ES-I3 (cell line): ENCODE data around the gene RPGR.

Source experiments
- H3K36me3 ChIP-seq: 2 replicates; pipeline ENCODE4 v1.6.1; 2013; ENCODE audit warnings: mild to moderate bottlenecking, low read length, control low read depth, moderate library complexity; ENCODE audit not compliant: insufficient read depth
- H3K4me1 ChIP-seq: 2 replicates; pipeline ENCODE4 v1.6.1; 2013; ENCODE audit warnings: mild to moderate bottlenecking, control low read depth, low read length; ENCODE audit not compliant: insufficient read depth
- H3K9ac ChIP-seq: 2 replicates; pipeline ENCODE4 v1.6.1; 2013; ENCODE audit warnings: low read depth, mild to moderate bottlenecking, low read length, moderate library complexity
- H3K9me3 ChIP-seq: 2 replicates; pipeline ENCODE4 v1.6.1; 2013; ENCODE audit warnings: mild to moderate bottlenecking, low read length, moderate library complexity; ENCODE audit not compliant: control insufficient read depth, insufficient read depth

Gene RPGR, protein sequence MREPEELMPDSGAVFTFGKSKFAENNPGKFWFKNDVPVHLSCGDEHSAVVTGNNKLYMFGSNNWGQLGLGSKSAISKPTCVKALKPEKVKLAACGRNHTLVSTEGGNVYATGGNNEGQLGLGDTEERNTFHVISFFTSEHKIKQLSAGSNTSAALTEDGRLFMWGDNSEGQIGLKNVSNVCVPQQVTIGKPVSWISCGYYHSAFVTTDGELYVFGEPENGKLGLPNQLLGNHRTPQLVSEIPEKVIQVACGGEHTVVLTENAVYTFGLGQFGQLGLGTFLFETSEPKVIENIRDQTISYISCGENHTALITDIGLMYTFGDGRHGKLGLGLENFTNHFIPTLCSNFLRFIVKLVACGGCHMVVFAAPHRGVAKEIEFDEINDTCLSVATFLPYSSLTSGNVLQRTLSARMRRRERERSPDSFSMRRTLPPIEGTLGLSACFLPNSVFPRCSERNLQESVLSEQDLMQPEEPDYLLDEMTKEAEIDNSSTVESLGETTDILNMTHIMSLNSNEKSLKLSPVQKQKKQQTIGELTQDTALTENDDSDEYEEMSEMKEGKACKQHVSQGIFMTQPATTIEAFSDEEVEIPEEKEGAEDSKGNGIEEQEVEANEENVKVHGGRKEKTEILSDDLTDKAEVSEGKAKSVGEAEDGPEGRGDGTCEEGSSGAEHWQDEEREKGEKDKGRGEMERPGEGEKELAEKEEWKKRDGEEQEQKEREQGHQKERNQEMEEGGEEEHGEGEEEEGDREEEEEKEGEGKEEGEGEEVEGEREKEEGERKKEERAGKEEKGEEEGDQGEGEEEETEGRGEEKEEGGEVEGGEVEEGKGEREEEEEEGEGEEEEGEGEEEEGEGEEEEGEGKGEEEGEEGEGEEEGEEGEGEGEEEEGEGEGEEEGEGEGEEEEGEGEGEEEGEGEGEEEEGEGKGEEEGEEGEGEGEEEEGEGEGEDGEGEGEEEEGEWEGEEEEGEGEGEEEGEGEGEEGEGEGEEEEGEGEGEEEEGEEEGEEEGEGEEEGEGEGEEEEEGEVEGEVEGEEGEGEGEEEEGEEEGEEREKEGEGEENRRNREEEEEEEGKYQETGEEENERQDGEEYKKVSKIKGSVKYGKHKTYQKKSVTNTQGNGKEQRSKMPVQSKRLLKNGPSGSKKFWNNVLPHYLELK

DNA sequence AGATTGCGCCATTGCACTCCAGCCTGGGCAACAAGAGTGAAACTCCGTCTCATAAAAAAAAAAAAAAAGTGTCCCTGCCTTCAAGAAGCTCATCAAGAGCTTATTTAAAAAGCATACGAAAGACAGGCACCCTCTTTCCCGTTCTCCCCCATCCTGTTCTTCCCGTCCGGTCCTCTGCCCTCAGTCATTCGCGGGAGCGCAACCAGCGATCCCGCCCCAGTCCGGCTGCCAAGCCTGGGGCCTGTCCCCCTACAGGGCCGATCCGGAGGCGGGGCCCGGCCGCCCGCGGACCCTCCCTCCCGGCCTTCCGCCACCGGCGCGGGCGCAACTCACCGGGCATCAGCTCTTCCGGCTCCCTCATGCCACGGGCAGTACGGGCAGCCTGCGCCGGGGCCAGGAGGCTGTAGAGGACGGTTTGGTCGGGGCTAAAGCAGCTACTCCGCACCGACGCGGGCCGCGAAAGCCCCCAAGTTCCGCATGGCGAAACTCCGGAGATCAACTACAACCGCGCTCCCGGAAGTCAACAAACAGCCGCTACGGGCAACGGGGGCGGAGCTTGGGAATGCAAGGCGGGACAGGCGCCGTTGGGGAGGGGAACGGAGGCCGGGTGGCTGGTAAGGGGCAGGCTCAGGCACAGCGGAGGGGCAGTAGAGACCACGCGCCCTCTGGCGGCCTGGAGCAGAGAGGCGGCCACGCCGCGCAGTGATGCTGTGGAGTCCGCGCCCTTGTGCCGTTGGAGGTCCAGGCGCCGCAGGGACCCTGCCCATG, at the start of gene RPGR:
TSS of gene RPGR (minus strand) at position 503 of the 768 bp plus-strand sequence. CDS start at position 361, 142 bp downstream.
- H3K36me3 ChIP-seq = no peaks in the 10 kb centered on the region
- H3K9me3 ChIP-seq = no peaks in the 10 kb centered on the region
- no peaks in the 10 kb centered on the region for H3K4me1 ChIP-seq
- H3K9ac ChIP-seq = peak within 1 kb of the TSS; percentile 89

DNA sequence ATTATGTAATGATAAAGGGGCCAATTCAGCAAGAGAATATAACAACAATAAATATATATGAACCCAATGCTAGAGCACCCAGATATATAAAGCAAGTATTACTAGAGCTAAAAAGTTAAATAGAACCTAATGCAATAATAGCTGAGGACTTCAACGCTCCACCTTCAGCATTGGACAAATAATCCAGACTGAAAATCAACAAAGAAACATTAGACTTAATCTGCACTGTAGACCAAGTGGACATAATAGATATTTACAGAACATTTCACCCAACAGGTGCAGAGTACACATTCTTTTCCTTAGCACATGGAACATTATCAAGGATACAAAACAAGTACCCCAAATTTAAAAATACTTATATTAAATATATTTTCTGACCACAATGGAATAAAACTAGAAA, 49.4 kb upstream of the RPGR start:
- Histone ChIP-seq H3K9me3 (no peaks in the 10 kb centered on the region), H3K9ac (no peak overlapping the region), H3K36me3 (no peaks in the 10 kb centered on the region), H3K4me1 (no peaks in the 10 kb centered on the region)

DNA sequence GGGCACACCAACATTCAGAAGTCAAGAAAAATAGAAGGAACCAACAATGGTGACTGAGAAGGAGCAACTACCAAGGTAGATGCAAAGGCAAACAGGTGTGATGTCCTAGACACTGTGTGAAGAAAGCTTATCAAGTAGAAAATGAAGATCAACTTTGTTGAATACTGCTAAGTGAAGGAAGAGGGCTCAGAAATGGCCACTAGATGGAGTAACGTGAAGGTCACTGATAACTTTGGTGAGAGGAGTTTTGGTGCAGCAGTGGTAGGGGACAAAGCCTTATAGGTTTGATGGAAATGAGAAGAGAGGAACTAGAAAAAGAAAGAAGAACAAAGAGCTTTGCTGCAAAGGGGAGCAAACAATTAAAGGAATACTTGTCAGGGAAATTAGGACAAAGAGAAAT, 48.6 kb upstream of the RPGR start:
- Histone ChIP-seq H3K9me3 (no peaks in the 10 kb centered on the region), H3K36me3 (no peaks in the 10 kb centered on the region), H3K9ac (no peak overlapping the region), H3K4me1 (no peaks in the 10 kb centered on the region)

DNA sequence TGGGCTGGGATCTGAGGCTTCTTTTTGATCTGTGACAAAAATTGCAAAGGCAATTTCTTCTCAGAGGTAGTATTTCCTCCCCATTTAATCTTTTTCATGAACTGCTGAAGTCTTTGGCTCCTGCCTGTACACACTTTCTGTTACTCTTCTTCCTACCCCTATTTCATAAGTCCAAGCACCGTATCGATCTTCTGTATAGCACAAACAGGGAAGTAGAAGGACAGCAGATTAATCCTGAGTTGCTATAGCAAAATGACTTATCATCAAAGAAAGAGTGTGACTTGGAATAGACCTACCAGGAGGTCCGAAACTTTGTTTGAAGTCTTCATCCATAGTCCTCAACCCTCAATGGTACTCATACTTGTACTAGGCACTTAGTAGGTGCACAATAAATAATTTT, 47.1 kb upstream of the RPGR start:
- Histone ChIP-seq H3K9ac (no peak overlapping the region), H3K9me3 (no peaks in the 10 kb centered on the region), H3K36me3 (no peaks in the 10 kb centered on the region), H3K4me1 (no peaks in the 10 kb centered on the region)

DNA sequence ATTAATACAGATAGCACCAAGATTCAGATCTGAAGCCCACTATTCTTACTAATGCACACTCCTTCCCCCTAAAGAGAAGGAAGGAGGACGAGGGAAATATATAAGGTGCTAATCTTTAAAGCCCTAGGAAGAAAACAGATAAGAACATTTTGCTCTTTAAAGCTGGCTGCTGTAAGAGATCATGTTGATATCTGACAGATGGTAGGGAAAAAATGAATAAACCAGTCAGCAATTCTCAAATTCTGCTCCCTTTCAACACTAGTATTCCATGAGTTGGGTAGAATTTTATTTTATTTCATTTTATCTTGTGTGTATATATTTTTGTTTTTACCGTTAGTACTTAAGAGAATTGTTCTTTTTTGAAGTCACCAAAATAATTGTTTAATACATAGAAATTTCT, 44.3 kb upstream of the RPGR start:
- no peaks in the 10 kb centered on the region for H3K4me1 ChIP-seq
- no peaks in the 10 kb centered on the region for H3K9me3 ChIP-seq
- H3K9ac ChIP-seq = no peak overlapping the region

DNA sequence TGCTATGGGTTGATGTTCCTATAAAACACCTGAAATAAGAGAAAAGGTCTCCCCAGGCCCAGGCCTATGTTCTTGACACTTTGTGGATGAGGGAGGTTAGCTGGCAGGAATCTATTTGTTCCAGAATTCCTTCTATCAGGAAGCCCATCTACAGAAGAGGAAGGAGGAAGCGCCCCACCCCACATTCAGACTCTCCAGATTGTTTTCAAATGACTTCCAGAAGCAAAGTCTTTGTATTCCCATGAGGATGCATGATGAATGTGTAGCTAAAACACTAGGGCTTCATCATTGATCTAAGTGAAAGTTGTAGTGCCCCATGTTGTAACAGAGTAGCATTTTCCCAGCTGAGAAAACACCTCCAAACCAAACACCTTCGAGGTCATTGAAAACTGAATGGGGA, 41.5 kb upstream of the RPGR start:
- Histone ChIP-seq H3K36me3 (no peaks in the 10 kb centered on the region), H3K9ac (no peak overlapping the region), H3K4me1 (no peaks in the 10 kb centered on the region), H3K9me3 (no peaks in the 10 kb centered on the region)

More for the DNA sequence above, 44.3 kb upstream of the RPGR start:
- H3K36me3 ChIP-seq = no peaks in the 10 kb centered on the region

DNA sequence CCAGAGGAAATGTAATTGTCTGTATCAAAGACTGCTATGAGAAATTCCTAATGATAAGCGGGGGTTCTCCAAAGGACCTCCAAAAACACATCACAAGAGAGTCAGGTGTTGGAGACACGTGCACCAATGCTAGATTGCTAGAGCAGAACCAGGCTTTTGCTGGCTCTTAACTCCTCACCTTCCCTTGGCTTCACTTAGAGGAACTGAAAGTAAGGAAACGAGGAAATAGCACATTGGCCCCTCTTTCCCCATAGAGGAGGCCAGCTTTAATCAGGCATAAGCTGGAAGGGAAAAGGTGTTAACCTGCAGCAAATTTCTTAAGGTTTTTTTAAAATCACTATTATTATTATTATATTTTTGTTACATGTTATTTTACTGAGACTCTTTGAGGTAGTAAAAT, 38.6 kb upstream of the RPGR start:
- no peaks in the 10 kb centered on the region for H3K36me3 ChIP-seq
- H3K4me1 ChIP-seq = no peaks in the 10 kb centered on the region
- no peaks in the 10 kb centered on the region for H3K9me3 ChIP-seq
- H3K9ac ChIP-seq = no peak overlapping the region

DNA sequence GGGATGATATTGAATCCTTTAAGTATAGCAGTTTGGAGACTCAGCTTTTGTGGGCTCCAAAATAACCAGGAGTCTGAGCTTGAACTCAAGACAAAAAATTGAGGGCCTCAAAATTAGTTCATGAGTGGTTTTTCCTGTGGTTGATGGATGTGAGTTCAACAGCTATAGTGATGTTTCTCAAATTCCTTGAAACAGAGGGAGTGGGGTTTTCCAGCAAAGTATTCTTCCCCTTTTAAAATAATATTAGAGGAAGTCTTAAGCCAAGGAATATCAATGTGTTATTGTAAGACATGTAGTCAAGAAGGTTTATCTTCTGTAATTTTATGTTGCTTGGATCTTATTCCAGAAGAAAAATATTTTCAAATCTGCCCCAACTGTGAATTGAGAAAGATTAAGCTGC, 35.7 kb upstream of the RPGR start:
- H3K36me3 ChIP-seq = no peaks in the 10 kb centered on the region
- H3K9ac ChIP-seq = no peak overlapping the region
- no peaks in the 10 kb centered on the region for H3K4me1 ChIP-seq
- no peaks in the 10 kb centered on the region for H3K9me3 ChIP-seq

DNA sequence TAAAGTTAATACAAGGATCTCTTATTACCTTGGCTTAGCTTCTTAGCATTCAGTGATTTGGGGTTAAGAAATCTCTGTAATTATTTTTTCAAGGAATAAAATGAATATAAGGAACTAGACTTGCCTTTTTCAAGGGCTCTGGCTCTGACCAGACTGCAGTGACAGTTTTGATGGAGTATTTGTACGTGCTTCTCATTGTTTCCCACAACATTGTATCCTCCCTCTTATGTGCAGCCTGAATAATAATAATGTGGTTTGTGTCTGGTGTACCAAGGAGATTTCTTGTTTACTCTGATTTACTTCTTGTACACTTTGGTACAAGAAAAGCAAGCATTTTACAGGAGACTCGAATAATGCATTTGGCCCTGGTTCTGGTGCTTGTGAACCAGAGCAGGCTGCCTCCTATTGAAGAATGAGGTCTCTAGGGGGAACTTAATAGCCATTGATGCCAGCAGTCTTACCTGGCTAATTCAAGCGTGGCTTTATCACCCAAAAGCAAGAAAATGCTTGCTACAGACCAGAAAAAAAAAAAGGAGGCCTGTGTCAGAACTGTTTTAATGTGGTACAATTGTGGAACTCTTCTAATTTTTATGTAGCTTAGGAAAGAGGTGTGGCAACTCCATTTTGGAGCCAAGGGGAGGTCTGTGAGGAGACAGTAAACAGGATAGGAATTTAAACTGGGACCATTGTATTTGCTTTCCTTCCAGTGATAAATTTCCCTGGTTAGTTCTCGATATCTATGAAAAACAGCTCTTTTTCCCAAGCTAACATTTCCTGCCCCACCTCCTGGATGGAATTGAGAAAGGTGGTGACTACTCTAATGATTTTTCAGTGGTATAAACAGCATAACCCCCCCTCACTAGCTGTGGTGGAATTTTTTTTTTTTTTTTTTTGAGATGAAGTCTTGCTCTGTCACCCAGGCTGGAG, 30.7 kb upstream of the RPGR start:
- H3K9ac ChIP-seq = no peak overlapping the region
- H3K4me1 ChIP-seq = no peaks in the 10 kb centered on the region
- H3K9me3 ChIP-seq = no peaks in the 10 kb centered on the region
- H3K36me3 ChIP-seq = no peaks in the 10 kb centered on the region

DNA sequence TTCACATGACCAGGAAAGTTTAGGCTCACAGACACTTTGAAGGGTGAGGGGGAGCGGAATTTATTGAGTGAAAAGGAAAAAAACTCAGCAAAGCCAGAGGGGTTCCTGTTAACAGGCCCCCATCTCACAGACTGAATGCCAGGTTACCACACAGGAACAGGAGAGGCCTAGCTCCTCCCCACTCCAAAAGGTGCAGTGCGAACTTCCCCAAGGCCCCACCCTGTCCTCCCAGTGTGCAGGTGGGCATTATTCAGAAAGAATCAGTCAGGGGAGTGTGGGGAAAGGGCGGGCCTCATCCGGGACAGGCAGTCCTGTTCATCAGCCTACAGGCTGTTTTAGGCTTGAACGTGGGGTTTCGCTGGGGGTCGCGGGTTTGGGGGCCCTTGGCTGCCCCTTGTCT, 29.1 kb upstream of the RPGR start:
- Histone ChIP-seq H3K9me3 (no peaks in the 10 kb centered on the region), H3K9ac (no peak overlapping the region), H3K4me1 (no peaks in the 10 kb centered on the region), H3K36me3 (no peaks in the 10 kb centered on the region)

DNA sequence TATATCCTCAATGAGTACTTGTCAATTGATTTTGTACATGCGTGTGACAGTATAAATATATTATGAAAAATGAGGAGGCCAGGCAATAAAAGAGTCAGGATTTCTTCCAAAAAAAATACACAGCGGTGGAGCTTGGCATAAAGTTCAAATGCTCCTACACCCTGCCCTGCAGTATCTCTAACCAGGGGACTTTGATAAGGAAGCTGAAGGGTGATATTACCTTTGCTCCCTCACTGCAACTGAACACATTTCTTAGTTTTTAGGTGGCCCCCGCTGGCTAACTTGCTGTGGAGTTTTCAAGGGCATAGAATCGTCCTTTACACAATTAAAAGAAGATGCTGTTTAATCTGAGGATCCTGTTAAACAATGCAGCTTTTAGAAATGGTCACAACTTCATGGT, 25.1 kb upstream of the RPGR start, which contains the start of gene OTC:
TSS of gene OTC (plus strand) at position 243 of the 400 bp plus-strand sequence. CDS start at position 336, 93 bp downstream.
- H3K9ac ChIP-seq = no peak within 1 kb of the TSS
- H3K4me1 ChIP-seq = no peaks in the 10 kb centered on the region
- no peaks in the 10 kb centered on the region for H3K9me3 ChIP-seq
- no peaks in the 10 kb centered on the region for H3K36me3 ChIP-seq

DNA sequence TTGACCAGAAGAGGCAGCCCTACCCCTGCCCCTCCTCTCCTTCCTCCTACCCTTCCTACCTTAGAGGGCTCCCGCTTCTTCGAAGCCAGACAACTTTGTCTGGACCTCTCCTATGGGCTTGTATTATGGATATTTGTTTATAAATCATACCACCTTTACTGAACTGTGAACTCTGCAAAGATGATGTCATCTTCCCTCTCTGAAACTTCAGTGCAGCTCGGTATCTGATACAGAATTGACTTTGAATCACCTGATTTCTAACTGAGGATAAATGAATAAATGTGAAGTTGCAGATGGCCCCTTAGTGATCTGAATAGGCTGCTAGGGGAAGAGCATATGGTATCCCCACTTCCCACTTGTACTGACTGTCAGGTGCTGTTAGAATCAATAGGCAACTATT, 24.0 kb upstream of the RPGR start:
- Histone ChIP-seq H3K4me1 (peaks cover 3% of the 10 kb centered on the region; the same call in 1 of the 2 replicates), H3K9me3 (no peaks in the 10 kb centered on the region), H3K36me3 (no peaks in the 10 kb centered on the region), H3K9ac (no peak overlapping the region)

DNA sequence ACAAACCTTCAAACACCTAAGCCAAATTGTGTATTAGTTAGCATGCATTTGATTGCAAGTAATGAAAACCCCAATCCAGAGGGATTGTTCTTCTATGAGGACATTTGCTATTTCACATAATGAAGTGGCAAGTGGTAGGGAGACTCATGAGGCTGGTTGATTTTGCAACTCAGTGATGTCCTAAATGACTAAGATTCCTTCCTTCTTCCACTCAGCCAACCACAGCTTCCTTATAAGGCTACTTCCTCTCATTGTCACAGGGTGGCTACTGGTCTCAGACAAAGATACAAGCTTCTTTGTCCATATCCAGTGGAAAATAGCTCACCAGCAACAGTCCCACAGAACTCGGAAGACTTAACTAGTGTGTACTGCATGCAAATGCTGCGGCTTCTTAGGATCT, 19.8 kb upstream of the RPGR start:
- Histone ChIP-seq H3K9ac (no peak overlapping the region), H3K4me1 (peaks cover 3% of the 10 kb centered on the region; the same call in 1 of the 2 replicates), H3K36me3 (no peaks in the 10 kb centered on the region), H3K9me3 (no peaks in the 10 kb centered on the region)
